ENCODE results near the gene PRDM7. TPM values are rescaled to one million over a fixed set of nuclear protein-coding genes. Genes with fewer than 3 reads are reported as not detected.
A peak's percentile ranks its signal among the peaks of the same experiment; 100 is the strongest.

PRDM7 gene
- total RNA-seq, 1 donor from 2014 or later: not detected

DNA sequence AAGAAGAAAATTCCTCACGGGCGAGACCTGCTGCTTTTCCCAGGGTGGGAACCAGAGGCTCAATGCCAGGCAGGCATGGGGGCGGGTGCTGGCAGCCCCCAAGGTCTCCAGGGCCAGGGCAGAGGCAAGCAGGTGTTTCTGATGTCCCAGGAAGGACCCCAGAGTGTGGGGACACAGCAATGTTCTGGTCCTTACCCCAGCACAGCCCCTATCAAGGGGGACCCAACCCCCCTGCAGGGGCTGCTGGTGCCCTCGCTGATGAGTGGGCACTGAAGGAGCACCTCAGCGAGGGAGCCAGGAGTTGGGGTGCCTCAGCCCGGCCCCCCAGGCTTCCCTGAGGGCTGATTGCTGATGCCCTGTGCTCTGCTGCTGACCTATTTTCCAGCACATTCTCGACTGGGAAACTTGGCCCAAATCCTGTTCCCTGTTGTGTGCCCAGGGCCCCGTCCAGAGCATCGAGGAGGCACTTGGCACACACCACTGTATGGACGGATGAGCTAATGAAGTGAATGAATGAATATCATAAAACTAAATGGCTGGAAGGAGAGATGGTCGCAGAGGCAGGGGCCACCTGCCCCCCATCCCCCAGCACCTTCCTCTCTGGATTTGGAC, 60.7 kb downstream of the PRDM7 start:
- H3K4me1 Mint-ChIP-seq (ENCODE audit: low read depth, unreplicated experiment): peaks cover 21% of the 10 kb centered on the region
- Histone ChIP-seq H3K9ac (ENCODE audit: low read length) (no peak overlapping the region), H3K36me3 (ENCODE audit: insufficient read depth, low read length) (no peaks in the 10 kb centered on the region), H3K27ac (ENCODE audit: low read depth, low read length) (no peak overlapping the region), H3K9me3 (ENCODE audit: insufficient read depth, low read depth, low read length) (no peaks in the 10 kb centered on the region), H3K4me1 (ENCODE audit: insufficient read depth, low read length) (peaks cover 23% of the 10 kb centered on the region), H2AFZ (ENCODE audit: low read depth, low read length) (no peak overlapping the region), H4K20me1 (ENCODE audit: insufficient read depth, low read length) (peaks cover 9% of the 10 kb centered on the region), H3K4me2 (ENCODE audit: low read length) (peak overlapping the region; percentile 20), H3K27me3 (ENCODE audit: insufficient read depth, low read length) (no peaks in the 10 kb centered on the region), H3K79me2 (ENCODE audit: insufficient read depth, low read length) (no peaks in the 10 kb centered on the region), H3K4me3 (ENCODE audit: insufficient read depth, low read depth, low read length) (no peak overlapping the region)
- TF ChIP-seq, protein P1, sequence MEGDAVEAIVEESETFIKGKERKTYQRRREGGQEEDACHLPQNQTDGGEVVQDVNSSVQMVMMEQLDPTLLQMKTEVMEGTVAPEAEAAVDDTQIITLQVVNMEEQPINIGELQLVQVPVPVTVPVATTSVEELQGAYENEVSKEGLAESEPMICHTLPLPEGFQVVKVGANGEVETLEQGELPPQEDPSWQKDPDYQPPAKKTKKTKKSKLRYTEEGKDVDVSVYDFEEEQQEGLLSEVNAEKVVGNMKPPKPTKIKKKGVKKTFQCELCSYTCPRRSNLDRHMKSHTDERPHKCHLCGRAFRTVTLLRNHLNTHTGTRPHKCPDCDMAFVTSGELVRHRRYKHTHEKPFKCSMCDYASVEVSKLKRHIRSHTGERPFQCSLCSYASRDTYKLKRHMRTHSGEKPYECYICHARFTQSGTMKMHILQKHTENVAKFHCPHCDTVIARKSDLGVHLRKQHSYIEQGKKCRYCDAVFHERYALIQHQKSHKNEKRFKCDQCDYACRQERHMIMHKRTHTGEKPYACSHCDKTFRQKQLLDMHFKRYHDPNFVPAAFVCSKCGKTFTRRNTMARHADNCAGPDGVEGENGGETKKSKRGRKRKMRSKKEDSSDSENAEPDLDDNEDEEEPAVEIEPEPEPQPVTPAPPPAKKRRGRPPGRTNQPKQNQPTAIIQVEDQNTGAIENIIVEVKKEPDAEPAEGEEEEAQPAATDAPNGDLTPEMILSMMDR (IDR thresholded peaks at IDR 0.05; ENCODE audit: insufficient read depth, low read depth, low read length): no peak
- no peak for TF ChIP-seq EZH2 (IDR thresholded peaks at IDR 0.05; ENCODE audit: insufficient read depth, low read length)
- H3K36me3 Mint-ChIP-seq (ENCODE audit: low read depth, unreplicated experiment): peaks cover 2% of the 10 kb centered on the region
- FAIRE-seq (no peak), DNase-seq (ENCODE audit: low read depth) (no peak)
- no peaks in the 10 kb centered on the region for H3K9me3 Mint-ChIP-seq (ENCODE audit: unreplicated experiment)
- no peak overlapping the region for H3K27ac Mint-ChIP-seq (ENCODE audit: unreplicated experiment)
- no peaks in the 10 kb centered on the region for H3K27me3 Mint-ChIP-seq (ENCODE audit: low read depth, unreplicated experiment)
- no peak overlapping the region for H3K4me3 Mint-ChIP-seq (ENCODE audit: unreplicated experiment)

DNA sequence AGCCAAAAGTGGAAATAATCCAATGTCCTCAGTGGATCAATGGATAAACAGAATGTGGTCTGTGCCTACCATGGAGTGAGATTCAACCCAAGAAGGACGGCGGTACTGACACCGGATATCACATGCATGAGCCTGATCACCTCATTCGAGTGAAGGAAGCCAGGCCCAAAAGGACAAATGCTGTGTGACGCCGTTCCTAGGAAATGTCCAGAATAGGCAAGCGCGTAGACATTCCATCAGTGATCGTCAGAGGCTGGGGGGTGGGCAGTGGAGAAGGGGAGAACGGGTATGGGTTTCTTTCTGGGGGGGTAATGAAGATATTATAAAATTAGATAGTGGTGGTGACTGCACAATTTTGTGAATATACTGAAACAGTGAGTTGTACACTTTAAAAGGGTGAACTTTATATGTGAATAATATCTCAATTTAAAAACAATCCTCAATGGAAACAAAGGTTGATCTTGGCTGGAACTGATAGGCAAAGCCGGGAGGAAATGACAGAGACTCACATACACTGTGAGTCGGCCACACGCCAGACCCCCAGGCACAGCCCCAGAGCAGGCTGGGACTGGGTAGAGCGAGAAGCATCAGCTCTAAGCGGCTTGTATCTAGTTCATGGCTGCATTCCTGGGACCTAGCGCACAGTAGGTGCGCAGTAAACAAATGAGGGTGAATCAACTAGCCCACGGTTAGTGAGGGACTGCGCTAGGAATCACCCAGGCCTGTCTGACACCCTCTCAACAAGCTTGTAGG, 61.4 kb downstream of the PRDM7 start:
- peaks cover 9% of the 10 kb centered on the region for H4K20me1 ChIP-seq (ENCODE audit: insufficient read depth, low read length)
- H3K4me3 ChIP-seq (ENCODE audit: insufficient read depth, low read depth, low read length): no peak overlapping the region
- Mint-ChIP-seq H3K9me3 (ENCODE audit: unreplicated experiment) (no peaks in the 10 kb centered on the region), H3K4me3 (ENCODE audit: unreplicated experiment) (no peak overlapping the region), H3K36me3 (ENCODE audit: low read depth, unreplicated experiment) (peaks cover 2% of the 10 kb centered on the region), H3K27ac (ENCODE audit: unreplicated experiment) (peak overlapping the region; percentile 4), H3K27me3 (ENCODE audit: low read depth, unreplicated experiment) (no peaks in the 10 kb centered on the region), H3K4me1 (ENCODE audit: low read depth, unreplicated experiment) (peaks cover 15% of the 10 kb centered on the region)
- H3K4me2 ChIP-seq (ENCODE audit: low read length): peak overlapping the region; percentile 20
- no peak overlapping the region for H3K27ac ChIP-seq (ENCODE audit: low read depth, low read length)
- H3K79me2 ChIP-seq (ENCODE audit: insufficient read depth, low read length): no peaks in the 10 kb centered on the region
- no peak for FAIRE-seq
- H3K36me3 ChIP-seq (ENCODE audit: insufficient read depth, low read length): no peaks in the 10 kb centered on the region
- no peaks in the 10 kb centered on the region for H3K27me3 ChIP-seq (ENCODE audit: insufficient read depth, low read length)
- no peak for DNase-seq (ENCODE audit: low read depth)
- H3K4me1 ChIP-seq (ENCODE audit: insufficient read depth, low read length): peaks cover 17% of the 10 kb centered on the region
- no peaks in the 10 kb centered on the region for H3K9me3 ChIP-seq (ENCODE audit: insufficient read depth, low read depth, low read length)
- H3K9ac ChIP-seq (ENCODE audit: low read length): no peak overlapping the region
- no peak overlapping the region for H2AFZ ChIP-seq (ENCODE audit: low read depth, low read length)
- no peak for TF ChIP-seq EZH2 (IDR thresholded peaks at IDR 0.05; ENCODE audit: insufficient read depth, low read length)
- TF ChIP-seq, protein P1 (IDR thresholded peaks at IDR 0.05; ENCODE audit: insufficient read depth, low read depth, low read length): no peak
